Testis (tissue), 3 donors: ENCODE results near the gene WDR62. TPM values are rescaled to one million over a fixed set of nuclear protein-coding genes. Genes with fewer than 3 reads are reported as not detected.

Source experiments
- DNase-seq: peaks from one replicate; pipeline ENCODE4 v3.0.0-alpha.2; 2019
- H3K27ac ChIP-seq, 2 donors: fragments of 200-600 bp; sonication (generic); one replicate each; pipeline ENCODE4 v1.5.1; 2019
- H3K27me3 ChIP-seq: fragments of 200-600 bp; sonication (generic); one replicate; pipeline ENCODE4 v1.5.1; 2019
- H3K36me3 ChIP-seq: fragments of 200-600 bp; sonication (generic); one replicate; pipeline ENCODE4 v1.5.1; 2017; ENCODE audit warnings: low read depth; ENCODE audit errors: missing control alignments
- H3K4me1 ChIP-seq: fragments of 200-600 bp; sonication (generic); one replicate; pipeline ENCODE4 v1.5.1; 2019
- H3K4me3 ChIP-seq, 2 donors: fragments of 200-600 bp; sonication (generic); one replicate each; pipeline ENCODE4 v1.5.1; 2017 to 2019
- H3K9me3 ChIP-seq: fragments of 200-600 bp; sonication (generic); one replicate; pipeline ENCODE4 v1.5.1; 2017
- POLR2A ChIP-seq: fragments of 450-650 bp; IDR thresholded peaks from one replicate; pipeline ENCODE4 v1.6.1; 2017; ENCODE audit warnings: antibody characterized with exemption, mild to moderate bottlenecking, moderate library complexity
- WGBS, 2 donors: methylation state at CpG; one replicate each; pipeline ENCODE4 v1.1.5; 2018; 5-methylcytosine and 5-hydroxymethylcytosine counted together
- intact Hi-C: fragments of 100-400 bp; cut with DNase I; formaldehyde crosslinking; loops from one replicate; pipeline ENCODE4 v1.15.1; 2023; ENCODE audit warnings: low total_unique reads
- polyA plus RNA-seq: library from polyadenylated mRNA; stranded (reverse); fragments of 350-450 nt; fragmentation: Illumina TruSeq; extraction: RNeasy Lipid Tissue Mini Kit (QIAGEN cat#74804); gene quantifications from one replicate; pipeline ENCODE4 v1.2.3, GENCODE V29; 2014; ENCODE audit warnings: low read depth, low replicate concordance; ENCODE audit not compliant: insufficient read depth
- total RNA-seq, 2 donors: library from RNA; depleted of rRNA; stranded (reverse); fragments of >200 nt; gene quantifications; one replicate each; pipeline ENCODE4 v1.2.3, GENCODE V29; 2016
- TF ChIP-seq, protein P1 (sequence below), 3 experiments: fragments of 450-650 bp in 2 of 3; fragments of 200-600 bp in 1 of 3; sonication (generic) in 1 of 3; IDR thresholded peaks; one replicate each; pipeline ENCODE4 v1.5.1; 2016 to 2019; ENCODE audit warnings: antibody characterized with exemption in 3 of 3, mild to moderate bottlenecking in 2 of 3, moderate library complexity in 1 of 3

Gene WDR62
- total and polyA plus RNA-seq, 3 donors from 2014 or later = 72.3 to 178 (median 106) TPM

- WGBS, 2 donors = 88 to 95% methylated on average over 12 to 22 of the region's 22 CpGs
- Histone ChIP-seq H3K4me3 (no peak overlapping the region), H3K27ac (no peak overlapping the region), H3K36me3 (no peaks in the 10 kb centered on the region), H3K9me3 (no peaks in the 10 kb centered on the region), H3K4me1 (no peaks in the 10 kb centered on the region), H3K27me3 (no peaks in the 10 kb centered on the region)
- TF ChIP-seq, protein P1, sequence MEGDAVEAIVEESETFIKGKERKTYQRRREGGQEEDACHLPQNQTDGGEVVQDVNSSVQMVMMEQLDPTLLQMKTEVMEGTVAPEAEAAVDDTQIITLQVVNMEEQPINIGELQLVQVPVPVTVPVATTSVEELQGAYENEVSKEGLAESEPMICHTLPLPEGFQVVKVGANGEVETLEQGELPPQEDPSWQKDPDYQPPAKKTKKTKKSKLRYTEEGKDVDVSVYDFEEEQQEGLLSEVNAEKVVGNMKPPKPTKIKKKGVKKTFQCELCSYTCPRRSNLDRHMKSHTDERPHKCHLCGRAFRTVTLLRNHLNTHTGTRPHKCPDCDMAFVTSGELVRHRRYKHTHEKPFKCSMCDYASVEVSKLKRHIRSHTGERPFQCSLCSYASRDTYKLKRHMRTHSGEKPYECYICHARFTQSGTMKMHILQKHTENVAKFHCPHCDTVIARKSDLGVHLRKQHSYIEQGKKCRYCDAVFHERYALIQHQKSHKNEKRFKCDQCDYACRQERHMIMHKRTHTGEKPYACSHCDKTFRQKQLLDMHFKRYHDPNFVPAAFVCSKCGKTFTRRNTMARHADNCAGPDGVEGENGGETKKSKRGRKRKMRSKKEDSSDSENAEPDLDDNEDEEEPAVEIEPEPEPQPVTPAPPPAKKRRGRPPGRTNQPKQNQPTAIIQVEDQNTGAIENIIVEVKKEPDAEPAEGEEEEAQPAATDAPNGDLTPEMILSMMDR (IDR thresholded peaks at IDR 0.05) = no peak
- TF ChIP-seq POLR2A = no peak
- no peak for DNase-seq
- intact Hi-C loops = no loop called here
Measured at GRCh38 chr19:36019061-36019670, 35.5 kb upstream of the WDR62 start.

DNA sequence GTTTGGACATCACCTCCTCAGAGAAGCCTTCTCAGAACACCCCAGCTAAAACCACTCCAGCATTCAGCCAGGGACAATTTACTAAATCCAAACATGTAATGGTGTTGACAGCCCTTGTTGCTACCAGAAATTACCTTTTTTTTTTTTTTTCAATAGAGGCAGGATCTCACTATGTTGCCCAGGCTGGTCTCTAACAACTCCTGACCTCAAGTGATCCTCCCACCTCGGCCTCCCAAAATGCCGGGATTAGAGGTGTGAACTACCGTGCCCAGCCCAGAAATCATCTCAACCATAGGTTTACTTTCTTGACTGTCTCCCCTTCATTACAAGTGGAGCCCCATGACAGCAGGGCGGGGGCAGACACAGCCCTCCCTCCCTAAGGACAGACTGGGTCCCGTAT, 31.3 kb upstream of the WDR62 start:
- no peak for TF ChIP-seq POLR2A
- TF ChIP-seq, protein P1 (IDR thresholded peaks at IDR 0.05) = no peak
- Histone ChIP-seq H3K4me3 (no peak overlapping the region), H3K4me1 (no peaks in the 10 kb centered on the region), H3K27ac (no peak overlapping the region), H3K36me3 (no peaks in the 10 kb centered on the region), H3K27me3 (no peaks in the 10 kb centered on the region), H3K9me3 (no peaks in the 10 kb centered on the region)
- 87 to 89% methylated on average over 5 of the region's 5 CpGs for WGBS, 2 donors
- intact Hi-C loops = no loop called here
- no peak for DNase-seq

DNA sequence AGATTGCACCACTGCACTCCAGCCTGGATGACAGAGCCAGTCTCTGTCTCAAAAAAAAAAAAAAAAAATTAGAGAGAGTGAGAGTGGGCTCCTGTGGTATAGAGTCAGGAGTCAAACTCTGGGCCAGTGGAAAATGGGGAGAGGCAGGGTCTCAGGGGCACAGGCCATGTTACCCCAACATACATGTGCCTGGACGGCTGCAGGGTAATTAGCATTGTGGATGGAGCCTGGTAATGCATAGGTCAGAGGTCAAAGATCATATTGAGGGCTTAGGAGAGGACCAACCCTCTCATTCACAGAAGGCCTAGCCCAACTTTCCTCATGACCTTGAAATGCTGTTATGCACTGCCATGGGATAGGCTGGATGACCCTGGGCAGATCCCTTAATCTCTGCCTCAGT, 29.2 kb upstream of the WDR62 start:
- H3K4me1 ChIP-seq = no peaks in the 10 kb centered on the region
- intact Hi-C loops = no loop called here
- no peak for DNase-seq
- H3K9me3 ChIP-seq = no peaks in the 10 kb centered on the region
- no peak overlapping the region for H3K4me3 ChIP-seq
- H3K27ac ChIP-seq = no peak overlapping the region
- H3K36me3 ChIP-seq = no peaks in the 10 kb centered on the region
- H3K27me3 ChIP-seq = no peaks in the 10 kb centered on the region
- TF ChIP-seq, protein P1 (IDR thresholded peaks at IDR 0.05) = no peak
- no peak for TF ChIP-seq POLR2A
- 47 to 52% methylated on average over 1 of the region's 1 CpG for WGBS, 2 donors

GRCh38 chr19:36026091-36026876, 28.4 kb upstream of the WDR62 start:
- TF ChIP-seq, protein P1 (IDR thresholded peaks at IDR 0.05) = no peak
- TF ChIP-seq POLR2A = no peak
- H3K9me3 ChIP-seq = no peaks in the 10 kb centered on the region
- no peak for DNase-seq
- no peaks in the 10 kb centered on the region for H3K36me3 ChIP-seq
- peak overlapping the region in 1 of 2 donors; percentile 13 for H3K4me3 ChIP-seq
- H3K4me1 ChIP-seq = no peaks in the 10 kb centered on the region
- 63 to 80% methylated on average over 30 to 36 of the region's 49 CpGs for WGBS, 2 donors
- intact Hi-C loops = no loop called here
- no peak overlapping the region for H3K27ac ChIP-seq
- no peaks in the 10 kb centered on the region for H3K27me3 ChIP-seq
